Measurements from ENCODE around the gene XYLT1.

GRCh38 chr16:17435318-17435717, 35.4 kb downstream of the XYLT1 start:
- TF ChIP-seq CTCF (IDR thresholded peaks at IDR 0.05) (no peak), ZFX (IDR thresholded peaks at IDR 0.05; ENCODE audit: borderline replicate concordance) (no peak)
